Measurements from ENCODE around the gene UBE2QL1.
"Not testable (repeated sequence)": the region's sequence is repeated elsewhere in the genome, so short reads cannot be mapped to it uniquely, and the experiment has no call there.

Gene UBE2QL1

GRCh38 chr5:6501701-6502100, 53.0 kb downstream of the UBE2QL1 start:
- no peak for DNase-seq

- DNase-seq, result no peak
Measured at GRCh38 chr5:6502421-6502820, 53.8 kb downstream of the UBE2QL1 start.

- no peak for DNase-seq
Measured at GRCh38 chr5:6503342-6503741, 54.7 kb downstream of the UBE2QL1 start.

- DNase-seq, result no peak
Measured at GRCh38 chr5:6504677-6505415, 56.2 kb downstream of the UBE2QL1 start.

GRCh38 chr5:6505416-6505755, 56.7 kb downstream of the UBE2QL1 start:
- DNase-seq, result no peak

DNA sequence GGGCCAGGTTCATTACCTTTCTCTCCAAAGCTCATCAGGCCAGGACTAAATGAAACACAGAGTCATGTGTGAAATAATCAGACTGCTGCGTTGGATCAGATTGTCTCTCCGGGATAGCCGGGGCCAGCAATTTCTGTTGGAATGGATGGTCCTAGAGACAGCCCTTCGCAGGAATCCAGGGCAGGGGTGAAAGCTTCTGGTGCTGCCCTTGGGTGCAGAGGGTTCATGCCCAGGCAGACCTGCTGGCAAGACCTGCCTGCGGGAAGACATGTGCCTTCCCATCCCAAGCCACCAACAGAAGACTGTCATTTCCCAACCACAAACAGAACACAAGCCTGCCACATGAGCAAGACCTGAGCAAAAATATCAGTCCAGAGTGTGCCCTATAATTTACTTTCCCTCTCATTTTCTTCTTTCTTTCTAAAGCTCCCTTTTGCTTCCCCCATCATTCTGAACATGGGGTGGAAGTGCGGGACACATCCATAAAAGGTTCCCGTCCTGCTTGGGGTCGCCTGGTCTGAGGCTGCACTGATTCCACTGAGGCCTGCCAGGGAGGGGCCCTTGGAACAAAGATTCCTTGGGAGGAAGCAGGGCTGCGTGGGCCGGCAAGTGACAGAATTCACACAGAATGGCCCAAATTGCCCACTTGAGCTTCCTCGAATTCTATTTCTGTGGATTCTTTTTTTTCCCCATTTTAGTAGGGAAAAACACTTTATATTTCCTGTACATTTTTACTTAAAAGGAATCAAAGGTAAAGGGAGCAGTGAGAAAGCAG, 57.3 kb downstream of the UBE2QL1 start:
- no peak for DNase-seq

- DNase-seq, result no peak
Measured at GRCh38 chr5:6506611-6507010, 58.0 kb downstream of the UBE2QL1 start.

DNA sequence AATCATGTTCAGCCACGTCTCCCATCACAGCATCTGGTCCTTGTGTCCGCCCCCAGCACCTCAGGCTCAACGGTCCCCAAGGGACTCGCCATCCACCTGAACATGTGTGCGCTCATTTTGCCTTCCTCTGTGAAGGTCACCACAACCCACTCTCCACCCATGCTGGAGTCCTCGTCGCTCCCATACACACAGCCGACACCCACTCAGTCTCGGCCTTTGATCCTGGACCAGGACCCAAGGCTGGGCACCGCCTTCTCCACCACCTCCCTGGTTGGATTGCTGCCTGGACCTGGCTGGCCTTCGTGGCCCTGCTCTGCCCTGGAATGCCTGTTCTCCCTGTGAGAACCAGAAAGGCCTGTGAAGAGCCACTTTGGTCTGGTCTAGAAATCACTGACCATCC, 60.3 kb downstream of the UBE2QL1 start:
- DNase-seq, result no peak

- no peak for DNase-seq
Measured at GRCh38 chr5:6510132-6510531, 61.5 kb downstream of the UBE2QL1 start.

GRCh38 chr5:6510973-6511372, 62.3 kb downstream of the UBE2QL1 start:
- DNase-seq, result no peak

DNA sequence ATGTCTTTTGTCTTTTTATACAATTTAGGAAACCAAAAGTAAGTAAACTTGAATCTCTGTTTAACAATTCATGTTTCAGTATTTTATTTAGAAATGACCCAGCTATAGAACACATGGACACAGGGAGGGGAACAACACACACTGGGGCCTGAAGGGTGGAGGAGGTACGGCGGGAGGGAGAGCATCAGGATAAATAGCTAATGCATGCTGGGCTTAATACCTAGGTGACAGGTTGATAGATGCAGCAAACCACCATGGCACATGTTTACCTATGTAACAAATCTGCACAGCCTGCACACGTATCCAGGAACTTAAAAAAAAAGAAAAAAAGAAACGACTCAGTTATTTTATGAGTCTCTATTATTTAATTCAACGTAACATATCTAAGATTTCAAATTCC, 67.2 kb downstream of the UBE2QL1 start:
- DNase-seq, result not testable (repeated sequence)

DNA sequence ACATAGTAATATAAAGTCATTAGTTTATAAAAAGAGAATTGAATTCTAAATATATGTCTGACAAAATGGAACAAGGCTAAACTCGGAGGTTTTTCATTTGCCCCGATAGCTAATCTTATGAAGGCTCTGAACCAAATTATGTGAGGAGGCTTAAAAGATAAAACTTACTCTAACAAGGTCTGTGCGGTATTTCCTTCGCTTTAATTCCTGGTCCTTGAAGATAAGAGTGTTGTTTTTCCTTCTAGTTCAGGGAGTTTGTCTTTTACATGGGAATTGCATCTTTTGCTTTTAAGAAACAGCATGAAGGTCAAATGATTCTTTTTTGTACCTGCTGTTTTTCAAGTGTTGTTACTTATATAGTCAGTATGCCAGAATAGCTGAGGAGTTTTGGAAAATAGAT, 68.2 kb downstream of the UBE2QL1 start:
- DNase-seq, result no peak

GRCh38 chr5:6517510-6517909, 68.9 kb downstream of the UBE2QL1 start:
- no peak for DNase-seq

- DNase-seq, result no peak
Measured at GRCh38 chr5:6518298-6519057, 69.8 kb downstream of the UBE2QL1 start.

DNA sequence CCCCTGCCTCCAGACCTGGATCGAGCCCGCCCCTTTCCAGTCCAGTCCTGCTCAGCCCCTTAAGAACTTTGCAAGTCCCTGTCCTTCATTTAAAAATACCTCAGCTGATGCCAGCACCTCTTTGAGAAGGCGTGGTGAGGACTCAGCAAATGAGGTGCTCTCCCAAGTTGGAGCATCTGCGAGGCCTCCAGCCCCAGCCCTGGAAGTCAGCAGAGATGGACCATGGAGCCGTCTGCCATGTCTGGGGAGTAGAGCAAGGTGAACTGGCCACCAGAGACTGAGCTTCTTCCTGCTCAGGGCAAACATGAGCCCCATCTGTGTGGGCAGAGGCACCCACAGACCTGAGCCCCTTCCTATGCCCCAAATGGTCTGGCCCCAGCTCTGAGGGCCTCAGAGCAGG, 71.5 kb downstream of the UBE2QL1 start:
- no peak for DNase-seq

DNA sequence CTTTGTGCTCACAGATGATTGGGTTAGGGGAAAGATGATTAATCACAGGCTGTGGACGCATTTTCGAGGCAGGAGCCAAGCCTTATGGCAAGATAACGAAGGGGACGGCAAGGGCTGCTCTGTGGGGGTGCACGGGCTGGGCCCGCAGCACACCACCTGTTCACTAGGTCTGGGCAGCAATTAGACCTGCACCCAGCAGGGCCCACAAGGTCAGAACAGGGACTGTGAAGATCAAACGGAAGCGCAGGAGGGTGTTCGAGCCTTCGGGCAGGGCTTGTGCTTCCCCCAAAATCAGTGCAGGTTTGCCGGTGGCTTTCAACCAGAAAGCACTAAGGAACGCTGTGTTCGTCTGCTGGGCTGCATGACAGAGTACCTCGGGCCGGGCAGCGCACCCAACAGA, 73.7 kb downstream of the UBE2QL1 start:
- DNase-seq, result no peak

GRCh38 chr5:6522923-6523322, 74.3 kb downstream of the UBE2QL1 start:
- DNase-seq, result no peak

DNA sequence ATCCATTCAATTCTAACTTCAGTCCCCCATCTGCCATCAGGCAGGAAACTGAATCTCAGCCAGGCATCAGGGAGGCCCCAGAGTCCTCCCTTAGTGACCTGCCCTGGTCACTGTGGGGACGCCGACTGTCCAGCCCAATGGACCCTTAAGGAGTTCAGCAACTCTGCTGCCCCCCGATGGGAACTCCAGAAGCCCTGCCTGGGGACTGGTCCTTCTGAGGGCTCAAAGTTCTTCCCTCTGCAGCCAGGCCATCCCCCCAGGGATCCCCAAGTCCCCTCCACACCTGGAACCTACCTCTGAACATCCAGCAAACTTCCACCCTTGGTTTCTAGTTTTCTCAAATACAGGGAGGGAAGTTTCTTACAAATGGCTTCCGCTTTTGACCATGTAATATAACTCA, 76.8 kb downstream of the UBE2QL1 start:
- DNase-seq, result no peak

DNA sequence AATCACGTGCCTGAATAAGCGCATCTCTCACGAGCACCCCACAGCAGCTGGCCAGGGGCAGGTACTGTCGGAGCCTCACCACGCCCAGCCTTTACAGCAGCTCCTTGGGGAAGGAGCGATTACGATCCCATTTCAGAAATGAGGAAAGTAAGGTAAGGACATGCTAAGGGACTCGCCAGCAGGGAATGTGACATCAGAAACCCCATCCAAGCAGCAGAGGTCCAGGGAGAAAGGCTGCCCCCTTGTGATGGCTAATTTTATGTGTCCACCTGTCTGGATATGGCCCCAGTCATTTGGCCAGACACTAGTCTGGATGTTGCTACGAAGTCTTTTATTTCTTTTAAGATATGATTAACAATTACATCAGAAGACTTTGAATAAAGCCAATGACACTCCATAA, 77.3 kb downstream of the UBE2QL1 start:
- no peak for DNase-seq

DNA sequence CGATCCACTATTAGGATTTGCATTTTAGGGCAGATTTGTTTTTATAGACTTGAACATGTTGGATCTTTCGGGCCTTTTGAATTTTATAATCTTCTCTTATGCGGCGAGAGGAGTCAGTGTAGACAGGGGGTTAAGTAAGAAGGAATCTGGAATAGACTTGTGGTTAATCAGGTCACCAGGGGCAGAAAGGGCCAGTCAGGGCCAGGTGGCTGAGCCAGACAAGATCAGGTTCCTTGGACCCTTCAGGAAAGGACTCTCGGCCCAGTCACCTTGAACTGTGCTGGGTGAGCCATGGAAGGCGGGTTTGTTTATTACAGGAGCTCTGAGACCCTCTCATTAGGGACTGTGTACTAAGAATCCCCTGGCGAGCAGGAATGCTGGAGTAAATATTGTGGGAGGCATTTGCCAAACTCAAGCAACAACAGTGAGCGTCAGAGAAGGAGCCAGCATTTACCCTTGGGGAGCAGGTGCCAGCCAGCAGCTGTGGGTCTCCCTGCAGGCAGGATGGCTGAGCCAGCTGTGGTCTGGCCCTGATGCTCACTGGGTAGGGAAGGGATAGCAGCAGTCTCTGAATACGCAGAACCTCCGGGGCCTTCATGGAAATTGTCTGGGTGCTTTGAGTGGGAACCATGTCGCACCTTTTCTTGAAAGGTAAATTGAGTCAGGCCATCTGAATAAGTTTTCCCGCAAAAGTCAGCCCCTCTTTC, 79.2 kb downstream of the UBE2QL1 start:
- no peak for DNase-seq

DNA sequence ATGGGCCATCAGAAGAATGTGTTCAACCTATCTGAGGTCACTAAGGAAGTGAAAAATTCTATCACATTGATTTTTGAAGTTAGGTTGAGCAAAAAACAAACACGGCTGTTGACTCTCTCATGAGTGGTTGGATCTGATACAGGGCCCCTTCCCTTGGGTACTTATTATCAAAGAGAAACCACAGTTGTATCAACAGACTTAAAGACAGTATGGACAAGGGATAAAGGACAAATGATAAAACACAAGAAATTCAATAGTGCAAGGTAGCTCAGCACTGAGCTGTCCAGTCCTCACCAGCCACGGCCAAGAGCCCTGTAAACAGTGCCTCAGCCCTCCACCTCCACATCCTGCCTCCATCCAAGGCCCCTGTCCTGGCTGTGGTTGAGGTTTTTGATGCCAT, 86.9 kb downstream of the UBE2QL1 start:
- DNase-seq, result no peak

GRCh38 chr5:6539060-6539459, 90.4 kb downstream of the UBE2QL1 start:
- DNase-seq, result no peak

Data from central memory CD4-positive, alpha-beta T cell (primary cell).